Right renal pelvis (tissue), 4 donors: Measurements from ENCODE around the gene BET1. TPM values are rescaled to one million over a fixed set of nuclear protein-coding genes. Genes with fewer than 3 reads are reported as not detected.
A peak's percentile ranks its signal among the peaks of the same experiment; 100 is the strongest.

ENCODE experiments used
- DNase-seq, 4 donors: peaks; one replicate each; pipeline ENCODE4 v3.0.0-alpha.2; 2013; ENCODE audit warnings: low read depth in 4 of 4, low spot score in 3 of 4, missing footprints in 1 of 4
- polyA plus RNA-seq, 4 donors: library from polyadenylated mRNA; unstranded; fragments of 120-200 nt; gene quantifications; one replicate each; pipeline ENCODE4 v1.2.1, GENCODE V29; 2013; ENCODE audit not compliant: insufficient read length in 4 of 4

The BET1 gene
- polyA plus RNA-seq, 4 donors, result 50.9 to 59.1 (median 56.9) TPM

DNA sequence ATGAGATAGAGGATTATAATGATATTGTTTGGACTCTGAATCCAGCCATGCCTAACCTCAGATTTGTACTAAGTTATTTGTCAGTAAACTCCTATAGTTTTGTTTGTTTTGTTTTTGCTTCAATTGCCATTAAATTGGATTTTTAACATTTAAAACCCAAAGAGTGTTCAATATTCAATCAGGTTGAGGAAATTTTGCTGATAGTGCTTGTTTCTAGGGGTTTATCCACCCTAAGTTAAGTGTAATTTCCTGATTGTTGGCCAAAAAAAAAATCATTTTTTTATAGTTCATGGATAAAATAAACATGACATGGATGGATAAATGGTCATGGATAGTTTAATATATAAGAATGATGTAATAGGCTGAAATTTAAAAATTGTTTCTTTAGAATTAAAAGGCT is 11.4 kb upstream of the BET1 start:
- DNase-seq, result no peak

DNA sequence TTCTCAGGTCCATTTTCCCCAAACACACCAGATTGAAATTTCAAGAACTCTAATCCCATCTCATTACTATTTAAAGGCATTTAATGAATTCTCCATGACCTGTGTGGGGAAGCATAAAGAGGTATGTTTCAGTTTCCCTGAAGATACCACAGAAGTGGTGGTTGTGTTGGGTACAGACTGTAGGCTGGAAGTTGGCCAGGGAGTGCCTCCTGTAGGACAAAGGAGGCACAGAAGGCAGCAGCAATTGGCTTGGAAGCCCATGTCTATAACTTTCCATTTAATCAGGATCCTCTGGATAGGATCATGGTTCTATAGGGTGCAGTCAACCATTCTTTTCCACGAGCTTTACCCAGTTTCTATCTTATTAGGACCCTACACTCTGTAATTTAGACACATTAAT is 8.6 kb upstream of the BET1 start:
- no peak for DNase-seq

DNA sequence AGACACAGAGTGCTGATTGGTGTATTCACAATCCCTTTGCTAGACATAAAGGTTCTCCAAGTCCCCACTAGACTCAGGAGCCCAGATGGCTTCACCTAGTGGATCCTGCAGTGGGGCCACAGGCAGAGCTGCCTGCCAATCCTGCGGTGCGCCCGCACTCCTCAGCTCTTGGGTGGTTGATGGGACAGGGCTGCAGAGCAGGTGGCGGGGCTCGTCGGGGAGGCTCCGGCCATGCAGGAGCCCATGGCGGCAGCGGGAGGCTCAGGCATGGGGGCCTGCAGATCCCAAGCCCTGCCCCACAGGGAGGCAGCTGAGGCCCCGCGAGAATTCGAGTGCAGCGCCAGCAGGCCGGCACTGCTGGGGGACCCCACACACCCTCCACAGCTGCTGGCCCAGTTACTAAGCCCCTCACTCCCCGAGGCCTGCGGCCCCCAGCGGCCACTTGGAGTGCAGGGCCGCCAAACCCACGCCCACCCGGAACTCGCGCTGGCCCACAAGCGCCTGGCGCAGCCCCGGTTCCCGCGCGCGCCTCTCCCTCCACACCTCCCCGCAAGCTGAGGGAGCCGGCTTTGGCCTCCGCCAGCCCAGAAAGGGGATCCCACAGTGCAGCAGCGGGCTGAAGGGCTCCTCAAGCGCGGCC is 7.7 kb upstream of the BET1 start:
- DNase-seq, result no peak

DNA sequence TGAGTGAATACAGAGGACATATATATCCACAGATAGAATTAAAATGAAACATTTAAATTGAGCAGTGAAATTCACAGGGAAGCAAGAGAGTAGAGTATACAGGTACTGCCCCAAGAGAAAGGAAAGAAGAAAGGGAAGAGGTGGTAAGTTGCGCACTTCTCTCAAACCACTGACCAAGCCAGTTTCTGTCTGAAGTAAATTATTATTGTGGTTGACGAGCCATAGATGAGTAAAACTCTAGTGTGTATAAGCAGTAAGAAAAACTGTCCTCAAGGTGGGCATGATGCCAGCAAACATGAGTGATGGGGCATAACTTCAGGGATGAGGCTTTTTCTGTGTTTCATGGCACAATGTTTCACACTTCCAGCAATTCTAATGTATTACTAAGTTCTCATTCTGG is 4.4 kb upstream of the BET1 start:
- DNase-seq, result no peak

GRCh38 chr7:94005753-94006152 is 1.6 kb upstream of the BET1 start:
- no peak for DNase-seq

DNA sequence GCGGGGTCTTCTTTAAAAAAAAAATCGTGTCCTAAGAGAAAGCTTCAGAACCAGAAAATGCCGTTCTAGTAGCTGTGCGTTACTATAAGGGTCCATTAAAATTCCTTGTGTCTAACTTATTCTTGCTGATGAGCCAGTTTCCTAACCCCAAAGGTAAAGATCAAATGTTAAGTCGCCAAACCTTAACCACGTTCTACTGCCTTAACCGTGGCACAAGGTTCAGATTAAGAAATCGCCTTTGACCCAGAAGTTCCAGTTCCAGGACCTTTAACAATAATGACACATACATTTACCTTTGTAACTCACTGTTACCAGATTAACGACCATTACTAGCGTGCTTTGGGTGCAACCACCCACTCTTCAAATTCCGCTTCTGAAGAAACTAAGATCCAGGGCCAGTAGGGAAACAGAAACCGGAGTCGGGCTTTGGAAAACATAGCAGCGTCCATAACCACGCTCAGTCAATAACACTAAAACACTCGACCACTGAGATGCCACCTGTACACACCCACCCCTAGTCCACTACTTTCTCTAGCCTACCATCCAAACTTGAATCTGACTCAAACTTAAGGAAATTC is 620 bp downstream of the BET1 start:
- DNase-seq, result peak in 1 of 4 donors; percentile 10

- DNase-seq, result no peak
Measured at GRCh38 chr7:94001396-94001795, 2.8 kb downstream of the BET1 start.

DNA sequence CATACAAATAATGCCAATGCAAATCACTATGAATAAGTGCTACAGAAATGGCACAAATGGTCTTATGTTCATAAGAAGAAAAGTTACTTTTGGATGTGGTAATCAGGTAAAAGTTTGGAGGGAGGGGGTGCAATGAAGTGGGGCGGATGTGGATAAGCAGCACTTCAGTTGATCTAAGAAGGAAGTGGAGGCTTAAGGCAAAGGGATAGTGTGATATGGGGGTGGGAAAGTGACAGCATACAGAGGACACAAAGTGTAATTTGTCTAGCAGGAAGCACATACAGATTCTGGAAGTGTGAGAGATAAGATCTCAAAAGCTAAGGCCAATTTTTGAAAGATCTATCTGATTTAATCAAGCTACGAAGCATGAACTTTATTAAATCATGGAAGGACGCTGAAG is 6.3 kb downstream of the BET1 start:
- no peak for DNase-seq

- DNase-seq, result no peak
Measured at GRCh38 chr7:93992421-93993110, 11.6 kb downstream of the BET1 start.

DNA sequence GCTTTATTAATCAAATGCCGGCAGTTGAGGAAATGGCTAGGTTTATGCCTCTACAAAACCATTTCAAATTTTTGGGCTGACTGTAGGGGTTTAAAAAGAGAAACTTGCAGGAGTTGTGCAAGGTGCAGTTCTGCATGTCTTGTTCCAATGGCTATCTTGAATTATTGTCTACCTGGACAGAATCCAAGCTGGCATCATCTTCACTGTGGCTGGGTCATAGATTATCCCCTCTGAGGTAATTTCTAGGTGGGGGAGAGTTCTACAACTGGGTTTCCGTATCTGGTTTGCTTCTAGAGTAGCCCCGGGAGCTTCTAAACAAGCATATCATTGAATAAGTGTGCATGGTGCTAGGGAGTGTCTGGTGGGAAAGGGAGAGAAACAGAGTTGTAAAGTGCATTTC is 16.9 kb downstream of the BET1 start:
- no peak for DNase-seq

- no peak for DNase-seq
Measured at GRCh38 chr7:93985101-93985500, 19.1 kb downstream of the BET1 start.

DNA sequence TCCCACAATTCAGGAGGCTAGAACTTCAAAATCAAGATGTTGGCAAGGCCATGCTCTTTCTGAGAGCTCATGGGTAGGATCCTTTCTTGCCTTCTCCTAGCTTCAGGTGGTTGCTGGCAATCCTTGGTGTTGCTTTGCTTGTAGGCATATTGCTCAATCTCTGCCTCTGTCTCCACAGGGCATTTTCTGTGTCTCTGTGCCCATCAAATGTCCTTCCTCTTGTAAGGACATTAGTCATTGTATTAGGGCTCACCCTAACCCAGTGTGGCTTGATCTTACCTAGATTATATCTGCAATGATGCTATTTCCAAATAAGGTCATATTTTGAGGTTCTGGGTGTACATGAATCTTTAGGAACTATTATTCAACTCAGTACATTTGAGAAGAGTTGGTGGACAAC is 20.1 kb downstream of the BET1 start:
- DNase-seq, result no peak

- DNase-seq, result no peak
Measured at GRCh38 chr7:93981480-93981874, 22.7 kb downstream of the BET1 start.

GRCh38 chr7:93980744-93981479 is 23.2 kb downstream of the BET1 start:
- DNase-seq, result no peak

- no peak for DNase-seq
Measured at GRCh38 chr7:93977211-93977950, 26.8 kb downstream of the BET1 start.

- no peak for DNase-seq
Measured at GRCh38 chr7:93973134-93973533, 31.0 kb downstream of the BET1 start.

DNA sequence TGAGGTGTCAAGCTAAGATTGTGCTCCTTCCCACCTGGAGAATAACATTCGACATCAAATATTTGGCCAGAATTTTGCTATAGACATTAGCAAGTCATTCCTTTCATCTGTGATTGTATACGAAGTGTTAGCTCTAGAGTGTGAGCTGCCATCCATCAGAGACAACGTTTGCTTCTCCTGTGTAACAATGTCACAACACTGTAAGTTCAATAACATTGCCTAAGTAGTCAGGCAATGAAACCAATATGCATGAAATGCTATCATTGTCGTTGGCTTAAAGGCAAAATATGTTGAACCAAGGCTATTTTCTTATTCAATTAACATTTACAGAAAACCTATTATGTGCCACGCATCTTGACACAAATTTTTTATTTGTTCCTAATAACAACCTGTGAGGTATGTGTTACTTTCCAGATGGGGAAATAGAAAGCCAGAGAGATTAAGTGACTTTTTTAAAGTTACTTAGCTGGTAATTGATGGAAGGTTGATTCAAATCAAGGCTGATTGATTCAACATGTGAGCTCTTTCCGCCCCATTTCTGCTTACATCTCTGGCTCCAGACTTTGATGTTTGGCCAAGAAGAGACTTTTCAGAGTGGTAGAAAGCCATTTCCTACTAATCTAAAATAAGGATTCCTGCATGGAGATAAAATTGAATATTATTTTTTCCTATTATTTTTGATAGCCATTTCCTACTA is 32.0 kb downstream of the BET1 start:
- no peak for DNase-seq

DNA sequence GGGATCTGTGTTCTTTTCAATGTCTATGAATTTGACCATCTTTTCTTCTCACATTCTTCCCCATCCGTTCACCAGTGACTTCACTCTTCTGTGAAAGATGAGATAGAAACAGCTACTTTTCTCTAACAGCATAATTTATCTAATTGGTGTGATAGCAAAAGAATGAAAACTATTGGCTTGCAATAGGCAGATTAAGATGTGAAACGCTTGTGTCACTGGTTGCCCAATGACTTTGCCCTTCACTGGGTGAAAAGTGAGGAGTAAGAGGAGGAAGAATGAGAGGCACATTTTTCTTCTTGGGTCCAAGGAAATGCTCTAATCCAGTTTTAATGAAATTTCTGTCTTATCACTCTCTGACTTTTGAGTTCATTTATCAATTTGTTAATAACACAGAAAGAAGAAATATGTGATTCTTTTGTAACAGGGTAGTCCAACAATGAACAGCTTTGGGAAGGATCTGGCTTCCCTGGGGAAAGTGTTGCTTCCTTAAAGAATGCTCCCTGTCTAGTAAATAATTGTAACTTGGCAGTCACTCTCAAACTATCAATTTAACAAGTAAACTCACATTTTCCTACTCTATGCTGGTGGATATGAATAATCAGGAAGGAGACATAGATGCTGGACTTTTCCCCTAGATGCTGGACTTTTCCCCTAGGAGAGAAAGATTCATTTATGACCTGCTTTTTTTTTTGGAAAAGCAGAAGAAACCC is 35.1 kb downstream of the BET1 start:
- DNase-seq, result no peak

- no peak for DNase-seq
Measured at GRCh38 chr7:93964813-93965212, 39.3 kb downstream of the BET1 start.

- no peak for DNase-seq
Measured at GRCh38 chr7:93964262-93964661, 39.9 kb downstream of the BET1 start.
